GM23338 (cell line): ENCODE data around the gene RSPO3.

Experiments used
- CTCF ChIP-seq, 2 experiments: fragments of 200-600 bp in 1 of 2; sonication (generic) in 1 of 2; conservative IDR thresholded peaks; 2 replicates each; pipeline versions ENCODE4 v1.5.1 to v1.6.1; 2016 to 2017; ENCODE audit warnings: antibody characterized with exemption in 2 of 2, low read depth in 2 of 2, mild to moderate bottlenecking in 2 of 2, moderate library complexity in 1 of 2
- EZH2 ChIP-seq: fragments of 200-600 bp; sonication (generic); IDR thresholded peaks from one replicate; pipeline ENCODE4 v1.8.0; 2017; ENCODE audit warnings: antibody characterized with exemption, mild to moderate bottlenecking, low read depth; ENCODE audit not compliant: unreplicated experiment
- EZH2phosphoT487 ChIP-seq: fragments of 200-600 bp; sonication (generic); IDR thresholded peaks from one replicate; pipeline ENCODE4 v1.8.1; 2018; ENCODE audit warnings: antibody characterized with exemption; ENCODE audit not compliant: unreplicated experiment
- POLR2AphosphoS5 ChIP-seq: IDR thresholded peaks from 2 replicates; pipeline ENCODE4 v1.6.1; 2016; ENCODE audit warnings: antibody characterized with exemption, low read depth
- REST ChIP-seq: IDR thresholded peaks from one replicate; pipeline ENCODE4 v1.6.1; 2018; ENCODE audit warnings: antibody characterized with exemption; ENCODE audit not compliant: unreplicated experiment
- ZNF462 ChIP-seq: fragments of 250-450 bp; sonication (Bioruptor Pico); IDR thresholded peaks from 2 replicates; pipeline ENCODE4 v1.5.0; 2020; ENCODE audit warnings: mild to moderate bottlenecking, moderate library complexity

GRCh38 chr6:127177030-127177922 is 58.8 kb downstream of the RSPO3 start:
- TF ChIP-seq CTCF (conservative IDR thresholded peaks at IDR 0.05; ENCODE audit: low read depth in 2 of 2), result no peak
- no peak for TF ChIP-seq REST
- TF ChIP-seq ZNF462, result no peak
- TF ChIP-seq EZH2, result no peak
- TF ChIP-seq POLR2AphosphoS5, result no peak
- TF ChIP-seq EZH2phosphoT487, result no peak
